Endodermal cell (in vitro differentiated cells): ENCODE data around the gene WNK2. TPM values are rescaled to one million over a fixed set of nuclear protein-coding genes. Genes with fewer than 3 reads are reported as not detected.

Experiments used
- DNase-seq: peaks from one replicate; pipeline ENCODE4 v3.0.0-alpha.2; 2017
- H3K27ac ChIP-seq: 2 replicates; pipeline ENCODE4 v1.5.1; 2013; ENCODE audit warnings: mild to moderate bottlenecking, low read depth, low read length, moderate library complexity
- H3K27me3 ChIP-seq: 2 replicates; pipeline ENCODE4 v1.6.1; 2013; ENCODE audit warnings: mild to moderate bottlenecking, low read length, moderate library complexity; ENCODE audit not compliant: insufficient read depth, control insufficient read depth, poor library complexity, severe bottlenecking
- H3K36me3 ChIP-seq: 2 replicates; pipeline ENCODE4 v1.7.0; 2013; ENCODE audit warnings: mild to moderate bottlenecking, low read length, moderate library complexity; ENCODE audit not compliant: control insufficient read depth, insufficient read depth
- H3K4me1 ChIP-seq: one replicate; pipeline ENCODE4 v1.7.0; 2013; ENCODE audit warnings: low read length; ENCODE audit not compliant: control insufficient read depth, insufficient read depth
- H3K4me3 ChIP-seq: 2 replicates; pipeline ENCODE4 v1.5.1; 2013; ENCODE audit warnings: mild to moderate bottlenecking, low read length, moderate library complexity
- H3K9ac ChIP-seq: 2 replicates; pipeline ENCODE4 v1.6.1; 2013; ENCODE audit warnings: mild to moderate bottlenecking, low read length, moderate library complexity; ENCODE audit not compliant: poor library complexity, severe bottlenecking; ENCODE audit errors: extremely low read depth
- H3K9me3 ChIP-seq: 2 replicates; pipeline ENCODE4 v1.6.1; 2013; ENCODE audit warnings: mild to moderate bottlenecking, low read length, moderate library complexity; ENCODE audit not compliant: control insufficient read depth
- H3K27ac Mint-ChIP-seq: 2 replicates; pipeline ENCODE4 v1.8.0; 2020; ENCODE audit warnings: mixed read lengths
- H3K27me3 Mint-ChIP-seq: 2 replicates; pipeline ENCODE4 v1.8.0; 2021; ENCODE audit warnings: mild to moderate bottlenecking, mixed read lengths; ENCODE audit not compliant: insufficient read depth
- H3K36me3 Mint-ChIP-seq: 2 replicates; pipeline ENCODE4 v1.8.0; 2020; ENCODE audit warnings: low read depth, mixed read lengths
- H3K4me1 Mint-ChIP-seq: 2 replicates; pipeline ENCODE4 v1.8.0; 2020; ENCODE audit warnings: mixed read lengths
- H3K4me3 Mint-ChIP-seq: 2 replicates; pipeline ENCODE4 v1.8.0; 2020; ENCODE audit warnings: mild to moderate bottlenecking, moderate library complexity, mixed read lengths
- H3K9me3 Mint-ChIP-seq: 2 replicates; pipeline ENCODE4 v1.8.0; 2020; ENCODE audit warnings: mild to moderate bottlenecking, mixed read lengths
- WGBS, 2 experiments: methylation state at CpG; one replicate each; pipeline versions ENCODE4 v1.1.5 to v1.1.7; 2013; ENCODE audit warnings: missing lambda C conversion rate in 2 of 2, mixed read lengths in 1 of 2; ENCODE audit not compliant: insufficient coverage in 1 of 2, insufficient read length in 1 of 2; 5-methylcytosine and 5-hydroxymethylcytosine counted together
- total RNA-seq, 2 donors: library from RNA; stranded (reverse); fragmentation: NEBNext Ultra II Directional in 1 of 2; extraction: Animal tissue kit (Norgen Biotek cat#: 25700) in 1 of 2; gene quantifications; 2 replicates in 1 of 2; 3 replicates in 1 of 2; pipeline ENCODE4 v1.2.1, GENCODE V29; 2021
- TF ChIP-seq, protein P1 (sequence below): fragments of 200-600 bp; sonication (generic); conservative IDR thresholded peaks from 2 replicates; pipeline ENCODE4 v1.5.0; 2021; ENCODE audit warnings: antibody characterized with exemption, mild to moderate bottlenecking

Gene WNK2
- total RNA-seq, 2 donors from 2014 or later = 46.1 to 48.8 TPM

DNA sequence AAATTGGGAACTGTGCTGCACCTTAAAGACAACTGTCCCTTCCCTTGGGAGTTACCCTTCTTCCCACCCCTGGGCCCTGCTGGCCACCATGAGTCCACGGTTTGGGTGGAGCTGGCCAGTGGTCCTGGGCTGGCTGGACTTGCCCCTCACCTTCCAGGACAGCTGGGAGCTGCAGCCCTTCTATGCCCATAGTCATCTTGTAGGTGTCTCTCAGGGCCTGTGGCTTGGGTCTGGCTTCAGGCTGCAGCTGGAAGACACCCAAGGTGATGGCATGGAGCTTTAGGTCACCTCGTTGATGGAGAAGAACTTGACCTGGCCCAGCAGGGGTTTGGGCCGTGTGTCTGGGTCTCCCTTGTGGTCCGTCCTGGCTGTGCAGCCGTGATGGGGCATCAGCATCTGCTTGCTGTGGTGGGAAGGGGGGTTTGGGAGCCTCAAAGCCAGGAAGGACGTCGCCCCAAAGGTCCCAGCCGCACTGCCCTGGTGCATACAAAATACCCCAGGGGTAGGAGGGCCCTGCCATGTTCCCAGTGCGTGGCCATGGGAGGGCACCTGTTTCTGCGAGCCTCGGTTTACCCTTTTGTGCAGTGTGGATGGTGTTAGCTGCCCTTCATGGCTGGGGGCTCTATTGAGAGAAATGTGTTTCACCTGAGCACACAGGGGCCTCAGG lies 8.9 kb downstream of the WNK2 start:
- H3K27ac ChIP-seq = no peak overlapping the region
- no peaks in the 10 kb centered on the region for H3K36me3 ChIP-seq
- H3K27me3 Mint-ChIP-seq = no peaks in the 10 kb centered on the region
- no peaks in the 10 kb centered on the region for H3K9me3 Mint-ChIP-seq
- H3K4me3 Mint-ChIP-seq = no peak overlapping the region
- no peak for DNase-seq
- peaks cover 5% of the 10 kb centered on the region for H3K36me3 Mint-ChIP-seq
- WGBS, 2 experiments = 91 to 100% methylated on average over 6 to 11 of the region's 11 CpGs
- H3K4me1 ChIP-seq = peaks cover 3% of the 10 kb centered on the region
- no peaks in the 10 kb centered on the region for H3K27me3 ChIP-seq
- H3K27ac Mint-ChIP-seq = no peak overlapping the region
- no peak overlapping the region for H3K4me3 ChIP-seq
- TF ChIP-seq, protein P1, sequence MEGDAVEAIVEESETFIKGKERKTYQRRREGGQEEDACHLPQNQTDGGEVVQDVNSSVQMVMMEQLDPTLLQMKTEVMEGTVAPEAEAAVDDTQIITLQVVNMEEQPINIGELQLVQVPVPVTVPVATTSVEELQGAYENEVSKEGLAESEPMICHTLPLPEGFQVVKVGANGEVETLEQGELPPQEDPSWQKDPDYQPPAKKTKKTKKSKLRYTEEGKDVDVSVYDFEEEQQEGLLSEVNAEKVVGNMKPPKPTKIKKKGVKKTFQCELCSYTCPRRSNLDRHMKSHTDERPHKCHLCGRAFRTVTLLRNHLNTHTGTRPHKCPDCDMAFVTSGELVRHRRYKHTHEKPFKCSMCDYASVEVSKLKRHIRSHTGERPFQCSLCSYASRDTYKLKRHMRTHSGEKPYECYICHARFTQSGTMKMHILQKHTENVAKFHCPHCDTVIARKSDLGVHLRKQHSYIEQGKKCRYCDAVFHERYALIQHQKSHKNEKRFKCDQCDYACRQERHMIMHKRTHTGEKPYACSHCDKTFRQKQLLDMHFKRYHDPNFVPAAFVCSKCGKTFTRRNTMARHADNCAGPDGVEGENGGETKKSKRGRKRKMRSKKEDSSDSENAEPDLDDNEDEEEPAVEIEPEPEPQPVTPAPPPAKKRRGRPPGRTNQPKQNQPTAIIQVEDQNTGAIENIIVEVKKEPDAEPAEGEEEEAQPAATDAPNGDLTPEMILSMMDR = no peak
- H3K9ac ChIP-seq = no peak overlapping the region
- peaks cover 24% of the 10 kb centered on the region for H3K4me1 Mint-ChIP-seq
- no peaks in the 10 kb centered on the region for H3K9me3 ChIP-seq

- 77 to 89% methylated on average over 5 to 12 of the region's 12 CpGs for WGBS, 2 experiments
- Histone ChIP-seq H3K9me3 (no peaks in the 10 kb centered on the region), H3K9ac (no peak overlapping the region), H3K27ac (peak overlapping the region; percentile 41), H3K27me3 (no peaks in the 10 kb centered on the region), H3K36me3 (no peaks in the 10 kb centered on the region), H3K4me1 (peaks cover 3% of the 10 kb centered on the region), H3K4me3 (no peak overlapping the region)
- TF ChIP-seq, protein P1 = peak; percentile 58
- no peak overlapping the region for H3K4me3 Mint-ChIP-seq
- peaks cover 24% of the 10 kb centered on the region for H3K4me1 Mint-ChIP-seq
- DNase-seq = no peak
- H3K36me3 Mint-ChIP-seq = peaks cover 5% of the 10 kb centered on the region
- H3K27me3 Mint-ChIP-seq = no peaks in the 10 kb centered on the region
- H3K9me3 Mint-ChIP-seq = no peaks in the 10 kb centered on the region
- no peak overlapping the region for H3K27ac Mint-ChIP-seq
These were observed 9.7 kb downstream of the WNK2 start for GRCh38 chr9:93193388-93194220.

DNA sequence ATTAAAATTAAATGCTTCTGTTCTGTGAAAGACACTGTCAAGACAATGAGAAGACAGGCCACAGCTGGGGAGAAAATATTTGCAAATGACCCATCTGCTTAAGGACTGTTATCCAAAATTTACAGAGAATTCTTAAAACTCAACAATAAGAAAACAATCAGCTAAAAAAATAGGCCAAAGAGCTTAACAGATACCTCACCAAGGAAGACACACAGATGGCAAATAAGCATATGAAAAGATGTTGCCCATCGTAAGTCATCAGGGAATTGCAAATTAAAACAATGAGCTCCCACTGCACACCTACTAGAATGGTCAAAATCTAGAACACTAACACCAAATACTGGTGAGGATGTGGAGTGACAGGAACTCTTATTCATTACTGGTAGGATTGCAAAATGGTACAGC lies 10.3 kb downstream of the WNK2 start:
- Histone ChIP-seq H3K36me3 (no peaks in the 10 kb centered on the region), H3K27ac (peak overlapping the region; percentile 41), H3K4me1 (peaks cover 3% of the 10 kb centered on the region), H3K9me3 (no peaks in the 10 kb centered on the region), H3K27me3 (no peaks in the 10 kb centered on the region), H3K9ac (no peak overlapping the region), H3K4me3 (no peak overlapping the region)
- 67 to 71% methylated on average over 1 of the region's 1 CpG for WGBS, 2 experiments
- no peak overlapping the region for H3K27ac Mint-ChIP-seq
- H3K9me3 Mint-ChIP-seq = no peaks in the 10 kb centered on the region
- TF ChIP-seq, protein P1 = no peak
- H3K4me1 Mint-ChIP-seq = peaks cover 24% of the 10 kb centered on the region
- H3K27me3 Mint-ChIP-seq = no peaks in the 10 kb centered on the region
- peaks cover 5% of the 10 kb centered on the region for H3K36me3 Mint-ChIP-seq
- DNase-seq = no peak
- no peak overlapping the region for H3K4me3 Mint-ChIP-seq
